Gastrocnemius medialis (tissue), 4 donors: ENCODE data around the gene LDAH. TPM values are rescaled to one million over a fixed set of nuclear protein-coding genes. Genes with fewer than 3 reads are reported as not detected.

ENCODE experiments used
- ATAC-seq, 2 donors: fragments of 150-250 bp; one replicate each; pipeline ENCODE4 v1.9.1; 2016
- DNase-seq, 2 donors: peaks; one replicate each; pipeline ENCODE4 v3.0.0-alpha.2; 2019
- H3K27ac ChIP-seq, 4 donors: fragments of 200-600 bp; sonication (generic); 1 replicate in 1 of 4; 2 replicates in 3 of 4; pipeline ENCODE4 v1.5.1; 2016 to 2018; ENCODE audit warnings: mild to moderate bottlenecking in 2 of 4, moderate library complexity in 1 of 4
- H3K27me3 ChIP-seq, 3 donors: fragments of 200-600 bp; sonication (generic) in 2 of 3; 1 replicate in 1 of 3; 2 replicates in 2 of 3; pipeline versions ENCODE4 v1.5.1 to v1.6.0; 2016 to 2019; ENCODE audit warnings: mild to moderate bottlenecking in 1 of 3, moderate library complexity in 1 of 3
- H3K36me3 ChIP-seq, 2 donors: fragments of 200-600 bp; sonication (generic) in 1 of 2; one replicate each; pipeline ENCODE4 v1.5.1; 2017 to 2018
- H3K4me1 ChIP-seq, 2 donors: fragments of 200-600 bp; sonication (generic) in 1 of 2; one replicate each; pipeline ENCODE4 v1.5.1; 2016 to 2017; ENCODE audit warnings: mild to moderate bottlenecking in 2 of 2
- H3K4me3 ChIP-seq, 4 donors: fragments of 200-600 bp; sonication (generic) in 3 of 4; 1 replicate in 1 of 4; 2 replicates in 3 of 4; pipeline ENCODE4 v1.5.1; 2016 to 2019; ENCODE audit warnings: mild to moderate bottlenecking in 2 of 4
- H3K9me3 ChIP-seq, 3 donors: fragments of 200-600 bp; sonication (generic) in 2 of 3; 1 replicate in 1 of 3; 2 replicates in 2 of 3; pipeline ENCODE4 v1.5.1; 2016 to 2019
- POLR2A ChIP-seq, 2 donors: fragments of 450-650 bp; IDR thresholded peaks; one replicate each; pipeline ENCODE4 v1.6.1; 2017; ENCODE audit warnings: antibody characterized with exemption in 2 of 2, mild to moderate bottlenecking in 2 of 2, moderate library complexity in 2 of 2
- in situ Hi-C, 4 donors: fragments of 200-750 bp; cut with MboI; loops; one replicate each; pipeline versions ENCODE4 v1.15.0 to v1.8.0; 2017; ENCODE audit warnings: low sequenced_read_pairs in 4 of 4
- intact Hi-C: fragments of 100-400 bp; cut with DNase I; formaldehyde crosslinking; loops from one replicate; pipeline ENCODE4 v1.15.1; 2023; ENCODE audit warnings: low total_unique reads
- total RNA-seq, 4 donors: library from RNA; depleted of rRNA; stranded (reverse); fragments of >200 nt; gene quantifications; one replicate each; pipeline versions ENCODE4 v1.1.0 to v1.2.3, GENCODE V29; 2016
- TF ChIP-seq, protein P1 (sequence below), 5 experiments: fragments of 450-650 bp in 3 of 5; fragments of 200-600 bp in 2 of 5; sonication (generic) in 2 of 5; IDR thresholded peaks in 4 of 5; conservative IDR thresholded peaks in 1 of 5; 1 replicate in 4 of 5; 2 replicates in 1 of 5; pipeline ENCODE4 v1.5.1; 2016 to 2019; ENCODE audit warnings: antibody characterized with exemption in 5 of 5, mild to moderate bottlenecking in 3 of 5, moderate library complexity in 3 of 5

Gene LDAH
- total RNA-seq, 4 donors from 2014 or later: 0.97 to 2.2 (median 1.4) TPM

DNA sequence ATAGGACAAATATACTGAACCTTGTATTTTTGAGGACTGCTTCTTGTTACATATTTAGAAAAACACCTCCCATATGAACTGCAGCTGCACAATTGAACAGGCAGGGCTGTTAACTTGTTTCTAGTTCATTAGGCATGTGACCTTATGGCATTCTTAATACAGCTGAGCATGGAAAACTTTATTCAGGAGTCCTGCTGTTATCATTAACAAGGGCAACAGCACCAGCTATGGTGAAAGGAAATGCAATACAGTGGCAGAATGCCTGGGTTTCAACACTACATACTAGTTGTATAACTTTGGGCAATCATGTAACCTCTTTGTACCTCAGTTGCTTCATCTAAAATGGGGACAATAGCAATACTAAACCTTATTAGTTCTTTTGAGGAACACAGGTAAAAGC, 84.1 kb downstream of the LDAH start:
- Histone ChIP-seq H3K27me3 (no peaks in the 10 kb centered on the region), H3K9me3 (no peaks in the 10 kb centered on the region), H3K27ac (no peak overlapping the region), H3K36me3 (no peaks in the 10 kb centered on the region), H3K4me3 (no peak overlapping the region), H3K4me1 (no peaks in the 10 kb centered on the region)
- no peak for DNase-seq
- TF ChIP-seq POLR2A (IDR thresholded peaks at IDR 0.05): no peak
- TF ChIP-seq, protein P1, sequence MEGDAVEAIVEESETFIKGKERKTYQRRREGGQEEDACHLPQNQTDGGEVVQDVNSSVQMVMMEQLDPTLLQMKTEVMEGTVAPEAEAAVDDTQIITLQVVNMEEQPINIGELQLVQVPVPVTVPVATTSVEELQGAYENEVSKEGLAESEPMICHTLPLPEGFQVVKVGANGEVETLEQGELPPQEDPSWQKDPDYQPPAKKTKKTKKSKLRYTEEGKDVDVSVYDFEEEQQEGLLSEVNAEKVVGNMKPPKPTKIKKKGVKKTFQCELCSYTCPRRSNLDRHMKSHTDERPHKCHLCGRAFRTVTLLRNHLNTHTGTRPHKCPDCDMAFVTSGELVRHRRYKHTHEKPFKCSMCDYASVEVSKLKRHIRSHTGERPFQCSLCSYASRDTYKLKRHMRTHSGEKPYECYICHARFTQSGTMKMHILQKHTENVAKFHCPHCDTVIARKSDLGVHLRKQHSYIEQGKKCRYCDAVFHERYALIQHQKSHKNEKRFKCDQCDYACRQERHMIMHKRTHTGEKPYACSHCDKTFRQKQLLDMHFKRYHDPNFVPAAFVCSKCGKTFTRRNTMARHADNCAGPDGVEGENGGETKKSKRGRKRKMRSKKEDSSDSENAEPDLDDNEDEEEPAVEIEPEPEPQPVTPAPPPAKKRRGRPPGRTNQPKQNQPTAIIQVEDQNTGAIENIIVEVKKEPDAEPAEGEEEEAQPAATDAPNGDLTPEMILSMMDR (IDR thresholded peaks at IDR 0.05 in 4 of 5, conservative IDR thresholded peaks at IDR 0.05 in 1 of 5): no peak
- no peak for ATAC-seq
- intact Hi-C loops (no loop called here), in situ Hi-C loops (no loop called here)

DNA sequence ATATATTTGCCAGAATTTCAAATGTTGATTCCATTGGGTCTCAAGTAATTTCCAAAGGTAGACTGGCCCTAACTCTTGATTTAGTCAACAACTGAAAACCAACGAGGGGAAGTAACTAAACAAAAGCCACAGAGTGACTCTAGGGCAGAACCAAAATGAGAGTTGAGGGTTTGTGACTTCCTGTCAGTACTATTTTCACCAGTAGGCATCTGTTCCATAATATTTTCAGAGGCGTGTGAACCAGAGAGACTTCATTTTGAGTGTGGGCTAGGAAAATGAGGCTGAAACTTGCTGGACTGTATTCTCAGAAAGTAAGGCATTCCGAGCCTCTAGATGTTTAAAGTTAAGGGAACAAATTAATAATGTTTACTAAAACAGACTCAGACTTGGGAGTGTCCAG, 85.4 kb downstream of the LDAH start:
- no peaks in the 10 kb centered on the region for H3K27me3 ChIP-seq
- ATAC-seq: no peak
- H3K4me1 ChIP-seq: no peaks in the 10 kb centered on the region
- TF ChIP-seq, protein P1 (IDR thresholded peaks at IDR 0.05 in 4 of 5, conservative IDR thresholded peaks at IDR 0.05 in 1 of 5): no peak
- TF ChIP-seq POLR2A (IDR thresholded peaks at IDR 0.05): no peak
- H3K4me3 ChIP-seq: no peak overlapping the region
- no peaks in the 10 kb centered on the region for H3K9me3 ChIP-seq
- in situ Hi-C loops: no loop called here
- no peaks in the 10 kb centered on the region for H3K36me3 ChIP-seq
- DNase-seq: no peak
- intact Hi-C loops: no loop called here
- H3K27ac ChIP-seq: no peak overlapping the region

DNA sequence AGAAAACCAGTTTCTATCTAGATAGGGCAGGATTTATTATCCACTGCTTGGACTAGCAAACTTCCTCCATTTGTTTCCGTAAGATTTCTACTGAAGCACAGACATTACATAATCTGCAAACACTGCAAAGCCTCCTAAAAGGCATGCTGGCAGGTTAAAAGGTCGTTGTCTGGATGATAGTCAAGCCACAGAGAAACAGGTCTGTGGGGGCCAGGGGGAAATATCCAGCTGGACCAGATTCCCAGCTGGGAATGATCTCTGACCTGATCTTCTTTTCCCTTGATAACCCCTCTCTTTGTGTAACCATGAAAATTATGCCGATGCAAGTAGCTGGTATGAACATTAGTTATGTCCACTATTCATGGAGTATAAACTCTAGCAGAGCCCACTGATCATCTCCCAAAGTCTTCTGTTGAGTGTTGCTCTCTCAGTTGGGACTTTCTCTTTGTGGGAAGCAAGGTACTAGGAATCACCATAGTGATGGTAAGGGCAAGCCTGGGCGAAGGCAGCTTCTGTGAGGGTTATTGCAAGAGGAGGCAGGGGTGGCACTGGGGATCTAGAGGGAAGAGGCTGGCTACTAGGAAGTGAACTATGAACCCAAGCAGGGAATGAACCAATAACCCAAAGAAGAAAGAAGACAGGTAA, 94.7 kb downstream of the LDAH start:
- H3K4me3 ChIP-seq: no peak overlapping the region
- no peak for DNase-seq
- in situ Hi-C loops (no loop called here), intact Hi-C loops (no loop called here)
- H3K9me3 ChIP-seq: no peaks in the 10 kb centered on the region
- no peaks in the 10 kb centered on the region for H3K4me1 ChIP-seq
- ATAC-seq: no peak
- no peaks in the 10 kb centered on the region for H3K27me3 ChIP-seq
- no peaks in the 10 kb centered on the region for H3K36me3 ChIP-seq
- no peak for TF ChIP-seq POLR2A (IDR thresholded peaks at IDR 0.05)
- TF ChIP-seq, protein P1 (IDR thresholded peaks at IDR 0.05 in 4 of 5, conservative IDR thresholded peaks at IDR 0.05 in 1 of 5): no peak
- H3K27ac ChIP-seq: no peak overlapping the region

DNA sequence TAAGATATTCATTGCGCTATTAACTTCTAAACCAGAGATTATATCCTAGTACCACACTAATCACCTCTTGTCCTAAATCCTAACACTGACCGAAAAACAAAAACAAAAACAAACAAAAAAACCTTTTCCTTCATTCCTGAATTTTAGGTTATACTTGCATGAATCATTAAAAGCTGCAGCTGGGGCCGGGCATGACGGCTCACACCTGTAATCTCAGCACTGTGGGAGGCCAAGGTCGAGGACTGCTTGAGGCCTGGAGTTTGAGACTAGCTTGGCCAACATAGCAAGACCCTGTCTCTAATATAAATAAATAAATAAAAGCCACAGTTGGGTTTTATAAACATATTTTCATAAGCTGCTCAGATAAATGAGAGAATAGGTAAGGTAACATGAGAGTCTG, 96.0 kb downstream of the LDAH start:
- ATAC-seq (no peak), DNase-seq (no peak)
- TF ChIP-seq POLR2A (IDR thresholded peaks at IDR 0.05): no peak
- TF ChIP-seq, protein P1 (IDR thresholded peaks at IDR 0.05 in 4 of 5, conservative IDR thresholded peaks at IDR 0.05 in 1 of 5): no peak
- no peaks in the 10 kb centered on the region for H3K9me3 ChIP-seq
- in situ Hi-C loops (no loop called here), intact Hi-C loops (no loop called here)
- no peaks in the 10 kb centered on the region for H3K4me1 ChIP-seq
- H3K4me3 ChIP-seq: no peak overlapping the region
- no peak overlapping the region for H3K27ac ChIP-seq
- H3K27me3 ChIP-seq: no peaks in the 10 kb centered on the region
- no peaks in the 10 kb centered on the region for H3K36me3 ChIP-seq

DNA sequence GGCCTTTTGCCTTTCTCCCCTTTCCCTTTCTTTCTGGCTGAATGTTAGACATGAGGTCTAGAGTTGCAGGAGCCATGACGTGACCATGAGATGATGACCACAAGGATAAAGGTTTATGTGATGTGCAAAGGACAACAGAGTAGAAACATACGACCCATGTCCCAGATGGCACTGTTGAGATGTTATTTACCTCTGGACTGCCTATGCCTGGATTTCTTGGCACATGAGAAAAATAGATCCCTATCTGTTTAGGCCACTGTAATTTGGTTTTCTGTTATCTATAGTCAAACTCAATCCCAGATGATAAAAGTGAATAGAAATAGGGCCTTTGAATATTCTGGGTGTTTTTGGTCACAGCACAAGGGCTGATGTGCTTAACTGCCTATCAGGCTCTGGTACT, 97.1 kb downstream of the LDAH start:
- no peaks in the 10 kb centered on the region for H3K36me3 ChIP-seq
- H3K4me1 ChIP-seq: no peaks in the 10 kb centered on the region
- TF ChIP-seq, protein P1 (IDR thresholded peaks at IDR 0.05 in 4 of 5, conservative IDR thresholded peaks at IDR 0.05 in 1 of 5): no peak
- no peak for TF ChIP-seq POLR2A (IDR thresholded peaks at IDR 0.05)
- ATAC-seq (no peak), DNase-seq (no peak)
- in situ Hi-C loops (no loop called here), intact Hi-C loops (no loop called here)
- no peak overlapping the region for H3K4me3 ChIP-seq
- no peak overlapping the region for H3K27ac ChIP-seq
- H3K27me3 ChIP-seq: no peaks in the 10 kb centered on the region
- no peaks in the 10 kb centered on the region for H3K9me3 ChIP-seq
